K562 (cell line): Measurements from ENCODE around the gene OBP2A.

Experiments
- MECOM ChIP-seq: fragments of 250-450 bp; sonication (Bioruptor Pico); IDR thresholded peaks from 2 replicates; pipeline ENCODE4 v1.8.0; 2022; ENCODE audit warnings: inconsistent platforms
- RFX5 ChIP-seq: IDR thresholded peaks from 2 replicates; pipeline ENCODE4 v1.6.1; 2011; ENCODE audit warnings: low read depth, mild to moderate bottlenecking, improper control_type of control experiment, low read length
- TF ChIP-seq, protein P1 (sequence below), 3 experiments: IDR thresholded peaks in 2 of 3; conservative IDR thresholded peaks in 1 of 3; 2 replicates each; pipeline ENCODE4 v1.5.1; 2011 to 2012; ENCODE audit warnings: low read length in 3 of 3, mild to moderate bottlenecking in 3 of 3, control low read depth in 2 of 3, improper control_type of control experiment in 1 of 3, inconsistent platforms in 1 of 3, low read depth in 1 of 3, mixed read lengths in 1 of 3, moderate library complexity in 1 of 3; ENCODE audit not compliant: insufficient read depth in 2 of 3

DNA sequence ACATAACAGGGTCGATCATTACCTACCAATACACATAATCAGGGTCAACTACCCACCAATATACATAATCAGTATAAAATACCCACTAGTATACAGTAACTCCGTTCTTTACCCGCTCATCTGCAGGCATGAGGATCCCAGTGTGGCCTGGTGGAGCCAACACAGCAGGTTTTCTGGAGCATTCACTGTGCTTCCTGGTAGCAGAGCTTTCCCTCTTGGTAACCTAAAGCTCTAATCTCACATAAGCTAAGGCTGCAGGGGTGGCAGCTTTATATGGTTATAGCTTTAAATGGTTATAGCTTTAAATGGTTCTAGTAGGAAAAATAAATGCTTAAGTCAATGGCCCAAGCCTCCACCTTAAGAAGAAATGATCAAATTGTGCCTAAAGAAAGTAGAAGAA, 12.8 kb upstream of the OBP2A start:
- TF ChIP-seq MECOM = no peak
- TF ChIP-seq, protein P1, sequence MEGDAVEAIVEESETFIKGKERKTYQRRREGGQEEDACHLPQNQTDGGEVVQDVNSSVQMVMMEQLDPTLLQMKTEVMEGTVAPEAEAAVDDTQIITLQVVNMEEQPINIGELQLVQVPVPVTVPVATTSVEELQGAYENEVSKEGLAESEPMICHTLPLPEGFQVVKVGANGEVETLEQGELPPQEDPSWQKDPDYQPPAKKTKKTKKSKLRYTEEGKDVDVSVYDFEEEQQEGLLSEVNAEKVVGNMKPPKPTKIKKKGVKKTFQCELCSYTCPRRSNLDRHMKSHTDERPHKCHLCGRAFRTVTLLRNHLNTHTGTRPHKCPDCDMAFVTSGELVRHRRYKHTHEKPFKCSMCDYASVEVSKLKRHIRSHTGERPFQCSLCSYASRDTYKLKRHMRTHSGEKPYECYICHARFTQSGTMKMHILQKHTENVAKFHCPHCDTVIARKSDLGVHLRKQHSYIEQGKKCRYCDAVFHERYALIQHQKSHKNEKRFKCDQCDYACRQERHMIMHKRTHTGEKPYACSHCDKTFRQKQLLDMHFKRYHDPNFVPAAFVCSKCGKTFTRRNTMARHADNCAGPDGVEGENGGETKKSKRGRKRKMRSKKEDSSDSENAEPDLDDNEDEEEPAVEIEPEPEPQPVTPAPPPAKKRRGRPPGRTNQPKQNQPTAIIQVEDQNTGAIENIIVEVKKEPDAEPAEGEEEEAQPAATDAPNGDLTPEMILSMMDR (IDR thresholded peaks at IDR 0.05 in 2 of 3, conservative IDR thresholded peaks at IDR 0.05 in 1 of 3; ENCODE audit: insufficient read depth in 2 of 3, low read depth in 1 of 3, low read length in 3 of 3) = no peak
- TF ChIP-seq RFX5 = no peak
